ENCODE data around the gene GUK1.
"Not testable (repeated sequence)": the region's sequence is repeated elsewhere in the genome, so short reads cannot be mapped to it uniquely, and the experiment has no call there.

The GUK1 gene

DNA sequence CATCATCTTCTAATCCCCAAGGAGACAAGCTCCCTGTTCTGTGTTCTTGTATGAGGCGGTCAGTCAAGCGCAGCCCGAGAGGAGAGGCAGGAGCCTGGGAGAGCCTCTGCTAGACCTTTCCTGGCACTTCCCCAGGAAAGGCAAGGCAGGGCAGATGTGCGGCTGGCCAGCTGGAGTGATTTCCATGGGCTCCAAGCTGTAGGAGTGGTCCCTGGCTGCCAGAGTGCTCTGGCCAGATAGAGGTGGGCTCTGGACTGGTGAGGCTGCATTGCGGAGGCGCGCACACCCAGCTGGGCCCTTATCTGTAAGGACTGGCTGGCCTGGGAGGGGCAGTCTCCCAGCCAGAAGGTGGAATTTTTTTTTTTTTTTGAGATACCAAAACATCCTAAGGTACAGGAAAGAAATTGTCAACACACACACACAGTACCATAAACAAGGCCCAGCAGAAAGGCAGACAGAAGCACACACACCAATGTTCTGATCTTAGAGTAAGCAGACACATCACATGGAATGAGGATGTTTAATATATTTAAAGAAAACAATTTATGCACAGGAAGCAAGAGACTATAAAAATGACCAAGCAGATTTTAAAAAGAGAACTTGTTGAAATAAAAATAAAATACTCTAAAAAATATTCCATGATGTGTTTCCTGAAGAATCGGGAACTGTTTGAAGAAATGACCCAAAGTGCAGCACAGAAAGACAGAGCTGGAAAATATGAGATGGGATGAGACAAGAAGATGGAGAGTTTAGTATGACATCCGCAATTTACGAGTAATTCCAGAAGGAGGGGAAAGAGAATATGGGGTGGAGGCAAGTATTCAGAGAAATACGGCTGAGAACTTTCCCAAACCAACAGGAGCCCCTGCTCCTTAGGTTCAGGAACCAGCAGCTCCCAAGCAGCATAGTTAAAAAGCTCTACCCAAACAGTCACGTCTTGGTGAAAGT is 38.9 kb downstream of the GUK1 start:
- DNase-seq, result no peak

DNA sequence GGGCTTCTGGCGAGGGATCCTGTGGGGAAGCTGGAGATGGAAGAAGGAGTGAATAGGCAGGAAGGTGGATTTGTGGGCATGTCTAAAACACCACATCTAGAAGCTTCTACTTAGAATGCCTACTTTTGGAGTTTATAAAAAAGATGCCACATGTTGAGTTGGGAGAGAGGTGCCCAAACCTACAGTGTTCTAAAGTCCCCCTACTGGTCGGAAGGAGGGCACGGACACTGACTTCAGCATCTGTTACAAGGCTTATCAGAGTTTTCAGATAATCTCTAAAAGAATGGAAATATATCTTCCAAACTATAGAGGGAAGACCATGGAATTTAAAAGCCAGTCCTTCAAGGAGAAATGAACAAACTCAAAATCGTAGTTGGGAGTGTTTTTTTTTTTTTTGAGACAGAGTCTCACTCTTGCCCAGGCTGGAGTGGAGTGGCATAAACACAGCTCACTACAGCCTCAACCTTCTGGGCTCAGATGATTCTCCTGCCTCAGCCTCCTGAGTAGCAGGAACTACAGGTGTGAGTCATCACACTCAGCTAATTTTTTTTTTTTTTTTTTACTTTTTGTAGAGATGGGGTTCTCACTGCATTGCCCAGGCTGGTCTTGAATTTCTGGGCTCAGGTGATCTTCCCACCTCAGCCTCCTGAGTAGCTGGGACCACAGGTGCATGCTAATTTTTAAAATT is 40.3 kb downstream of the GUK1 start:
- DNase-seq, result no peak

DNA sequence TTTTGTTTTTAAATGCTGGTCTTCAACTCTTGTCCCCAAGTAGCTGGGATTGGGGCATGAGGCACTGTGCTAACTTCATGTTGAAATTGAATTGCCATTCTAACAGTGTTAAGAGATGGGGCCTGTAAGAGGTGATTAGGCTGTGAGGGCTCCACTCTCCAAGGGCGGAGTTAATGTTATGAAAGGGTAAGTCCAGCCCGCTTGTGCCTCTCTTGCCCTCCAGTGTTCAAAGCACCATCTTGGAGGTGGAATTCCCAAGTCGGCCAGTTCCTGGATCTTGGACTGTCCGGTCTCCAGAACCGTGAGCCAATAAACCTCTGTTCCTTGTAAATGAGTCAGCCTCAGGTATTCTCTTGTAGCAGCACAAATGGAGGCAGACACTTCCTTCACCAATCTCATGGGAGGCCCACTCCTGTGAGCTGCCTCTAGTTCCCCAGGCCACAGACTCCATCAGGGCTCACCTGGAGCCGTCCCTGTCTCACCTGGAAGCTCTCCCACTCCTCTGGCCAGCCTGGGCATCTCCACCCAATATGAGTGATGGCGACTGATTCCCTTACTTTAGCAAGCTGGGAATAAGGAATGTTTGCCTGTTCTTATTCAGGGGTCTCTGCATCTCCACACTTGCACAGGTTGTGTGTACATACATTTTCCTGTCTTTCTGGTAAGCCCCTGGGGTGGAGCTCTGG is 41.0 kb downstream of the GUK1 start:
- DNase-seq, result no peak

DNA sequence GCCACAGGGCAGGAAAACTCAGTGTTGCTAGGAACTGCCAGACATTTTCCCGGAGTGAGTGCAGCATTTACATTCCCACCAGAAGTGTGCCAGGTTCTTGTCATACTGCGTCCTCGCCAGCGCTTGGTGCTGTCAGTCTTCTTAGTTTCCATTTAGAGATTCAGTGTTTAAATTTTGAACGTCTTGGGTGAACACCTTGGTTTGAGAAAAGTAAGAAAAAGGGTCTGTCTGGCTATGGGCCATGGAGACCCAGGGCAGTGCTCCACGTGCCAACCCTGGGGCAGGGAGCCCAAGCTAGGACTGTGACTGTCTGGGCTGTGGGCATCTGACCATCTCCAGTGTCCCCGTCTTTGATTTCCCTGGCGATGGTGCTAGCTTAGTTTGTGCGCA is 41.6 kb downstream of the GUK1 start:
- no peak for DNase-seq

DNA sequence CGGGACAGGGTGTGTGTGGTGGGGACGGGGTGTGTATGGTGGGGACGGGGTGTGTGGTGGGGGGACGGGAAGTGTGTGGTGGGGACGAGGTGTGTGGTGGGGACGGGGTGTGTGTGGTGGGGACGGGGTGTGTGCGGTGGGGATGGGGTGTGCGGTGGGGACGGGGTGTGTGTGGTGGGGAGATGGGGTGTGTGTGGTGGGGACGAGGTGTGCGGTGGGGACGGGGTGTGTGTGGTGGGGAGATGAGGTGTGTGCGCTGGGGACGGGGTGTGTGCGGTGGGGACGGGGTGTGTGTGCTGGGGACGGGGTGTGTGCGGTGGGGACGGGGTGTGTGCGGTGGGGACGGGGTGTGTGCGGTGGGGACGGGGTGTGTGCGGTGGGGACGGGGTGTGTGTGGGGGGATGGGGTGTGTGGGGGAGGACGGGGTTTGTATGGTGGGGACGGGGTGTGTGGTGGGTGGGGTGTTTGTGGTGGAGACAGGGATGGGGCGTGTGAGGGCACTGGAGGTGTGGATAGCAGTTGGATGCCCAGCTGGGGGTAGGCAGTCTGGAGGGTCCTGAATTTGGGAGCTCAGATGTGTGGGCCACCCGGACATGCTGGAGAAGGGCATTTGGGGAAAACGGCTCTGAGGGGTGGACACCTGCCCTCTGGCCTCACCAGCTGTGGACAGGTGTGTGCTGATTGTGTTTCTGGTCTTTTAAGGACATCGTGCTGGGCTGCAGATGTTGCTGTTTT is 42.4 kb downstream of the GUK1 start:
- no peak for DNase-seq

DNA sequence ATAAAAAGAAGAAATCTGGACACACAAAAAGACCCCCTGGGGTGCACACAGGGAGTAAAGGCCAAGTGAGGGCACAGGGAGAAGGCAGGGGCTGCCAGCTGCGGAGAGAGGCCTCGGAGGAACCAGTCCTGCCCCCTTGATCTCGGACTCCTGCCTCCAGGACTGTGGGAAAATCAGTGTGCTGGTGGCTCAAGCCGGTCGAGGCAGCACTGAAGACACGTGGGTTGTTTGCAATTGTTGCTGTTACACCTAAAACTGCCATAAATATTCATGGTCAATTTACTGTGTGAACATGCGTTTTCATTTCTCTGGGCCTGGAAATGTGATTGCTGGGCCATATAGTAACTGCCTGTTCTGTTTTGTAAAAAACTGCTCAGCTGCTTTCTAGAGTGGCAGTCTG is 44.1 kb downstream of the GUK1 start:
- no peak for DNase-seq

DNA sequence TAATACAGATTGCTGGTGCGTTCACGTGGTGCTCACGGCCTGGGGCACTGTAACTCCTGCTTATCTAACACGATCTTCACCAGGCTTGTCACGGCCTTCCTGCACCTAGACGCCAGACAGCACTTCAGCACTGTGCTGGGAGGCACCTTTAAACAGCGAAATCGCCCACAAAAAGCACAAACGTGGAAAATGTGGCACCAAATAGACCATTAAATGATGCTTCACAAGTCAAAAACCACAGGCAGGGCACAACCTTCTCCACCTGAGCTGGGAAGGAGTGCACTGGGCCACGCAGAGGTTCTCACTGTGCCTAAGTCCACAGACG is 45.5 kb downstream of the GUK1 start:
- DNase-seq, result no peak

DNA sequence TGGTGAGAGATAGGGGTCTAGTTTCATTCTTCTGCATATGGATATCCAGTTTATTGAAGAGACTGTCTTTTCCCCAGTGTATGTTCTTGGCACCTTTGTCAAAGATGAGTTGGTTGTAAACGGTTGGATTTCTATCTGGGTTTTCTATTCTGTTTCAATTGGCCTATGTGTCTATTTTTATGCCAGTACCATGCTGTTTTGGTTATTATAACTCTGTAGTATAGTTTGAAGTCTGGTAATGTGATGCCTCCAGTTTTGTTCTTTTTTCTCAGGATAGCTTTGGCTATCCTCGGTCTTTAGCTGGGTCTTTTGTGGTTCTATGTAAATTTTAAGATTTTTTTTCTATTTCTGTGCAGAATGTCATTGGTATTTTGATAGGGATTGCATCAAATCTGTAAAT is 48.2 kb downstream of the GUK1 start:
- not testable (repeated sequence) for DNase-seq

DNA sequence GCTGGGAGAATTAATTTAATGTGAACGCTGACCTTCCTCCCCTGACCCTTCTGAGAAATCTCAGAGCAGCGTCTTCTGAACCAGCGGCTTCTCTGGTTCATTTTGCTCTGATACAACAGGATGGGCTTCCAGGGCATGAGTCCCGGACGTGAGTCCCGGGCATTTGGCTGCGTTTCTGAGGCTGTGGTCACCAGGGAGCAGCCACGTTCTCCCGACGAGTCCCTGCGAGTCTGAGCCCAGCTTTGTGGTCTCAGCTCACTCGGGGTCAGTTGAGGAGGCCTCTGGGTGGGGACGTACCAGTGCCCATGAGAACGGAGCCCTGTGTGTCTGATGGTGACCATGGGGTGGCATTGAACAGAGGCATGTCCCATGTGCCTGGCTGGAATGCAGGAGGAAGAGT is 50.1 kb downstream of the GUK1 start:
- no peak for DNase-seq

DNA sequence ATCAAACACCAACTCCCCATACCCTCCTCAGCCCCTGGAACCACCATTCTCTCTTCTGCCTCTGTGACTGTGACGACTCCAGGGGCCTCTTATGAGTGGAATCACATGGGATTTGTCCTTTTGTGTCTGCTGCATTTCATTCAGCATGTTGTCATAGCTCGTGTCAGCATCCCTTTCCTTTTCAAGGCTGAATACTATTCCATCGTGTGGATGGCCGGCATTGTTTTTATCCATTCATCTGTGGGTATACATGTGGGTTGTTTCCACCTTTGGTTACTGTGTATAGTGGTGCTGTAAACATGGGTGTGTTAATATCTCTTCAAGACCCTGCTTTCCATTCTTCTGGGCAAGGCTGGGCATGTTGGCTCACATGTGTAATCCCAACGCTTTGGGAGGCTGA is 50.7 kb downstream of the GUK1 start:
- DNase-seq, result no peak

DNA sequence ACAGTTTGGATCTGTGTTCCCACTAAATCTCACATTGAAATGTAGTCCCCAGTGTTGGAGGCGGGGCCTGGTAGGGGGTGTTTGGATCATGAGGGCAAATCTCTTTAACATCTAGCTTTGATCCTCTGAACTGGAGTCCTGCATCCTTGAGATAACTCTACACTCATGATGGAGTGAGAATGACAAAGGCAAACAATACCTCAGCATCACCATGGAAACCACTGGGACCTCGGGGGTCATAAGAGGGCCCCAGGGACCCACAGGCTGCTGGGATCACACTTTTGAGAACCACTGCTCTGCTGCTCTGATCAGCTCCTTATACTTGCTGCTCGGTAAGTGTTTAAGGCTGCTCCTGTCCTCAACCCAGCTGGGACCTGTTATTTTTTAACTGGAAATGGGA is 54.4 kb downstream of the GUK1 start:
- DNase-seq, result no peak

DNA sequence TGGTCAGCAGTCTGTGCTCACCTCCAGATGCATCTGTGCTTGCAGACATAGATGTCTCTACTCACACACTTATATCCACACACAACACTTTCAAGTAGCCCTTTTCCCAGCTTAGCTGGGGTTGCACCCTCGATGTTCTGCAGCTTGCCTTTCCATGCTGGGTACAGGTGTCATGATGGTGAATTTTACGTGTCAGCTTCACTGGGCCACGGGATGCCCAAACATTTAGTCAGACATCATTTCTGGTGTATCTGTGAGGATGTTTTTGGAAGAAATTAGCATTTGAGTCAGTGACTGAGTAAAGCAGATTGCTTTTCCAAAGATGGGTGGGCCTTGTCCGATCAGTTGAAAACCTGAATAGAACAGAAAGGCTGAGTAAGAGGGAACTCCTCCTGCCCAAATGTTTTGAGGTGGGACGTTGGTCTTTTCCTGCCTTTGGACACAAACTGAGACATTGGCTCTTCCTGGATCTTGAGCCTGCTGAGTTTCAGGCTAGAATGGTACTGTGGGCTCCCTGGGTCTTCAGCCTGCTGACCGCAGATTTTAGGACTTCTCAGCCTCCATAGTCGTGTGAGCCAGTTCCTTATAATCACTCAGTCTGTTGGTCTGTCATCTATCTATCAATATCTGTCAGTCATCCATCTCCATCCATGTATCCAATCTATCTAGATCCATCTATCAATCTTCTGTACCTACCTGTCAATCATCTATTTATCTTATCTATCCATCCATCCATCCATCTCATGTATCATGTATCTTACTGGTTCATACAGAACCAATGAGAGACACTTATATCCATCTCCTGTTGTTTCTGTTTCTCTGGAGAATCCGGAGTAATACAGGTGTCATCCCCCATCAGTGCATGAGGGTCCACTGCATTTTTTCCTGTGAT is 55.1 kb downstream of the GUK1 start:
- DNase-seq, result no peak

DNA sequence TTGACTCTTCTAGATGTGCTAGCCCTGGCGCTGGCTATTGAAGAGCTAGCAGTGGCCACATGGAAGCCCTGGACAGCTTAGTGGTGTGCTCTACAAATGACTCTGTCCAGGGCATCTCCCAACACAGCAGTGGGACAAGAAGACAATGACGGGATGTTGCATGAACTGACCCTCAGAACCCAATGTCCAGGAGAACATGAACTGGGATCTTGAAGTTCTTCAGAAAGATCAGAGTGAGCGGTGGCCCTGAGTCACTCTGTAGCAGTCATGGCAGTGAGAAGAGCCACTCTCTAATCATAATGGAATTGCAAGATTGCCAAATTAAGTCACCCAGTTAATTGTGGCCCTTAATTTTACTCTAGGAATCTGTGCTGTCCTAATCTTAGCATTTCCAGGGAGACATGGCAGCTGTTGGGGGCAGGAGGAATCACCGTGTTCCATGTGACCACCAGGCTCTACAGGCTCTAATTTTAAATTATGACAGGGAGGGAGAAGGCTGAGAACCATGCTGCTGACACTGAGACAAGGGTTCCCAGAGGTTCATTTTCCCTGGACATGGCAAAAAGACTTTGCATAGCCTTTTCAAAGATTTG is 57.6 kb downstream of the GUK1 start:
- no peak for DNase-seq

All from NCI-H2171 (cell line).